IMR-90 (cell line): ENCODE results near the gene ZKSCAN1. TPM values are rescaled to one million over a fixed set of nuclear protein-coding genes. Genes with fewer than 3 reads are reported as not detected.

Experiments used
- ATAC-seq: fragments of 200-7000 bp; cut with Tn5 transposase; 2 replicates; pipeline ENCODE4 v1.9.1; 2020; ENCODE audit warnings: low read depth, mild to moderate bottlenecking, moderate library complexity
- BruUV-seq: library from RNA; stranded (reverse); fragments of 400-500 nt; replicated peaks from 2 replicates; lab custom pipeline; 2021; lab: Mats Ljungman, UMichigan
- CTCF ChIA-PET: fragments of 300-600 bp; formaldehyde crosslinking; extraction: SDS; loops from one replicate; lab custom pipeline; 2021; ENCODE audit warnings: antibody characterized with exemption; lab: Yijun Ruan, JAX
- POLR2A ChIA-PET: fragments of 300-600 bp; sonication (Branson Sonifier 250); formaldehyde crosslinking; loops from one replicate; lab custom pipeline; 2022; ENCODE audit warnings: antibody characterized with exemption; ENCODE audit not compliant: unreplicated experiment; lab: Charles Lee
- DNase-seq: peaks from one replicate; pipeline ENCODE4 v3.0.0; 2013
- H2AFZ ChIP-seq: replicated peaks from 2 replicates; pipeline ENCODE3; 2013; ENCODE audit warnings: low read length, mild to moderate bottlenecking; ENCODE audit not compliant: poor library complexity
- H2AK5ac ChIP-seq: 2 replicates; pipeline ENCODE4 v1.6.1; 2013; ENCODE audit warnings: low read depth, low read length, inconsistent platforms
- H2AK9ac ChIP-seq: replicated peaks from 2 replicates; pipeline ENCODE3; 2013; ENCODE audit warnings: mild to moderate bottlenecking, low read depth, low read length, moderate library complexity; ENCODE audit not compliant: poor library complexity
- H2BK120ac ChIP-seq: 2 replicates; pipeline ENCODE4 v1.6.1; 2013; ENCODE audit warnings: low read depth, low read length, inconsistent platforms
- H2BK15ac ChIP-seq: 3 replicates; pipeline ENCODE4 v1.6.1; 2013; ENCODE audit warnings: low read depth, low read length, inconsistent platforms
- H2BK20ac ChIP-seq: 2 replicates; pipeline ENCODE4 v1.6.1; 2013; ENCODE audit warnings: low read depth, mild to moderate bottlenecking, inconsistent platforms, low read length, moderate library complexity
- H2BK5ac ChIP-seq: 2 replicates; pipeline ENCODE4 v1.6.1; 2013; ENCODE audit warnings: mild to moderate bottlenecking, low read depth, low read length, inconsistent platforms; ENCODE audit not compliant: poor library complexity, severe bottlenecking
- H3K14ac ChIP-seq: replicated peaks from 2 replicates; pipeline ENCODE4 v1.6.1; 2013; ENCODE audit warnings: low read depth, low read length, inconsistent platforms
- H3K18ac ChIP-seq: 2 replicates; pipeline ENCODE4 v1.6.1; 2013; ENCODE audit warnings: low read depth, low read length, control low read depth
- H3K23ac ChIP-seq: 2 replicates; pipeline ENCODE4 v1.6.1; 2013; ENCODE audit warnings: low read depth, low read length, inconsistent platforms
- H3K27ac ChIP-seq: 2 replicates; pipeline ENCODE4 v1.5.1; 2013; ENCODE audit warnings: mild to moderate bottlenecking, control low read depth, low read length; ENCODE audit not compliant: insufficient read depth
- H3K27me3 ChIP-seq: 2 replicates; pipeline ENCODE4 v1.6.1; 2013; ENCODE audit warnings: low read length; ENCODE audit not compliant: control insufficient read depth, insufficient read depth
- H3K36me3 ChIP-seq: 2 replicates; pipeline ENCODE4 v1.6.1; 2013; ENCODE audit warnings: low read length, mixed read lengths; ENCODE audit not compliant: control insufficient read depth, insufficient read depth
- H3K4ac ChIP-seq: 2 replicates; pipeline ENCODE4 v1.6.1; 2013; ENCODE audit warnings: low read depth, low read length, inconsistent platforms
- H3K4me1 ChIP-seq: 2 replicates; pipeline ENCODE4 v1.6.1; 2013; ENCODE audit warnings: low read length, mixed read lengths; ENCODE audit not compliant: control insufficient read depth, insufficient read depth
- H3K4me2 ChIP-seq: 2 replicates; pipeline ENCODE4 v1.6.1; 2013; ENCODE audit warnings: low read depth, mild to moderate bottlenecking, control low read depth, low read length, moderate library complexity
- H3K4me3 ChIP-seq: 2 replicates; pipeline ENCODE4 v1.5.1; 2013; ENCODE audit warnings: low read depth, mild to moderate bottlenecking, control low read depth, low read length, moderate library complexity; ENCODE audit not compliant: insufficient read depth
- H3K56ac ChIP-seq: 2 replicates; pipeline ENCODE4 v1.6.1; 2013; ENCODE audit warnings: low read length, inconsistent platforms; ENCODE audit not compliant: insufficient read depth; ENCODE audit errors: extremely low read depth
- H3K79me1 ChIP-seq, 2 experiments: 2 replicates each; pipeline ENCODE4 v1.6.1; 2013; ENCODE audit warnings: low read length in 2 of 2, inconsistent platforms in 1 of 2, low read depth in 1 of 2
- H3K9ac ChIP-seq: 2 replicates; pipeline ENCODE4 v1.6.1; 2013; ENCODE audit warnings: low read depth, low read length, control low read depth
- H3K9me1 ChIP-seq: 2 replicates; pipeline ENCODE4 v1.6.1; 2013; ENCODE audit warnings: low read length, inconsistent platforms; ENCODE audit not compliant: insufficient read depth
- H3K9me3 ChIP-seq: 2 replicates; pipeline ENCODE4 v1.6.1; 2013; ENCODE audit warnings: low read length; ENCODE audit not compliant: control insufficient read depth, insufficient read depth
- H4K20me1 ChIP-seq: 2 replicates; pipeline ENCODE4 v1.6.1; 2013; ENCODE audit warnings: low read length, inconsistent platforms; ENCODE audit not compliant: insufficient read depth
- H4K5ac ChIP-seq: 2 replicates; pipeline ENCODE4 v1.6.1; 2013; ENCODE audit warnings: mild to moderate bottlenecking, low read depth, low read length, control low read depth
- H4K8ac ChIP-seq, 2 experiments: 2 replicates each; pipeline ENCODE4 v1.6.1; 2013; ENCODE audit warnings: low read depth in 2 of 2, low read length in 2 of 2, control low read depth in 1 of 2, inconsistent platforms in 1 of 2
- H4K91ac ChIP-seq: 2 replicates; pipeline ENCODE4 v1.6.1; 2013; ENCODE audit warnings: low read depth, low read length, inconsistent platforms; ENCODE audit not compliant: insufficient read depth
- BHLHE40 ChIP-seq: fragments of 150-350 bp; IDR thresholded peaks from 2 replicates; pipeline ENCODE4 v1.6.1; 2016; ENCODE audit warnings: mild to moderate bottlenecking, low read depth, low read length
- CEBPB ChIP-seq: IDR thresholded peaks from 2 replicates; pipeline ENCODE4 v1.6.1; 2012; ENCODE audit warnings: low read depth, low read length, improper control_type of control experiment
- MXI1 ChIP-seq: IDR thresholded peaks from 2 replicates; pipeline ENCODE4 v1.6.1; 2012; ENCODE audit warnings: low read depth, mild to moderate bottlenecking, low read length, moderate library complexity, borderline replicate concordance
- RAD21 ChIP-seq: IDR thresholded peaks from 2 replicates; pipeline ENCODE4 v1.6.1; 2012; ENCODE audit warnings: low read length, improper control_type of control experiment
- RFX5 ChIP-seq: IDR thresholded peaks from 2 replicates; pipeline ENCODE4 v1.8.0; 2012; ENCODE audit warnings: low read depth, mild to moderate bottlenecking, low read length, moderate library complexity
- WGBS, 2 experiments: methylation state at CpG; one replicate each; pipeline versions ENCODE4 v1.1.5 to v1.1.7; 2013; ENCODE audit warnings: missing lambda C conversion rate in 2 of 2; ENCODE audit not compliant: insufficient read length in 1 of 2; ENCODE audit errors: extremely low coverage in 2 of 2; 5-methylcytosine and 5-hydroxymethylcytosine counted together
- dilution Hi-C: fragments of 300-500 bp; cut with HindIII; formaldehyde crosslinking; loops from one replicate; pipeline ENCODE4 v1.14.3; 2018; ENCODE audit warnings: low sequenced_read_pairs; ENCODE audit not compliant: unreplicated experiment
- in situ Hi-C: fragments of 300-500 bp; cut with MboI; formaldehyde crosslinking; loops from 3 replicates; pipeline ENCODE4 v1.14.3; 2019; ENCODE audit warnings: low sequenced_read_pairs, inconsistent platforms, mixed read lengths
- intact Hi-C: fragments of 100-400 bp; cut with micrococcal nuclease; formaldehyde crosslinking; loops from 2 replicates; pipeline ENCODE4 v1.10.0; 2022
- polyA plus RNA-seq, 3 experiments: library from polyadenylated mRNA; depleted of rRNA; stranded (reverse); fragments of >200 nt; gene quantifications; 2 replicates each; pipeline ENCODE4 v1.2.3, GENCODE V29; 2012; ENCODE audit warnings: low replicate concordance in 1 of 3
- total RNA-seq: library from RNA; depleted of rRNA; stranded (reverse); fragments of >200 nt; gene quantifications from 2 replicates; pipeline ENCODE4 v1.2.3, GENCODE V29; 2012
- TF ChIP-seq, protein P1 (sequence below): fragments of 150-350 bp; IDR thresholded peaks from 2 replicates; pipeline ENCODE4 v1.6.1; 2016; ENCODE audit warnings: low read depth, mild to moderate bottlenecking, low read length, moderate library complexity, borderline replicate concordance

ZKSCAN1 gene
- total and polyA plus RNA-seq, 2 of the 4 experiments (the other 2 are of a cell fraction) = 13.7 to 40.7 TPM

DNA sequence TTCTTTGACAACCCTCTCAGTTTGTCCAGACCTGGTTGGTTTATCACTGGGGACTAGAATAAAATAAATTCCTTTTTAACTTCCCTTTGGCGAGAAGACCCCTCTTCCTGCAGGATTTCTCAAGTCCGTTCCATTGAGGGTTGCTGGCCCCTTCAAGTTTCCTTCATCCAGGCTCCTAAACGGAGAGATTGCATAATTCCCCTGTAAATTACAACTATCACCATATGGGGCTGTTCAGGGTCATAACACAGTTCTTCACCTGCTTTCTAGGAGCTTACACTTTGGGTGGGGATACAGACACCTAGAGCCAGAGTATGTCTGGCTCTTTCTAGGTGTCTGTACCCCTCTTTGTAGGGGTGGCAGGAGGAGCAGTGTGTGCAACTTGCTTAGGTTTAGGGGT, 70.1 kb downstream of the ZKSCAN1 start:
- peak overlapping the region; percentile 94 for H2BK20ac ChIP-seq
- no peaks in the 10 kb centered on the region for H3K27me3 ChIP-seq
- H4K8ac ChIP-seq = peak overlapping the region in 1 of 2 experiments; percentile 68; a peak in 3 of 4 replicates
- H3K4me1 ChIP-seq = peaks cover 21% of the 10 kb centered on the region
- peak overlapping the region; percentile 86 for H2AK5ac ChIP-seq
- no peak overlapping the region for H3K56ac ChIP-seq
- H3K14ac ChIP-seq = peak overlapping the region; percentile 78
- peak overlapping the region; percentile 40 for H2BK5ac ChIP-seq
- dilution Hi-C loops = no loop called here
- H3K9me3 ChIP-seq = no peaks in the 10 kb centered on the region
- TF ChIP-seq RFX5 (no peak), RAD21 (no peak), CEBPB (peak; percentile 33; the same call in 1 of the 2 replicates), MXI1 (no peak), BHLHE40 (no peak)
- TF ChIP-seq, protein P1, sequence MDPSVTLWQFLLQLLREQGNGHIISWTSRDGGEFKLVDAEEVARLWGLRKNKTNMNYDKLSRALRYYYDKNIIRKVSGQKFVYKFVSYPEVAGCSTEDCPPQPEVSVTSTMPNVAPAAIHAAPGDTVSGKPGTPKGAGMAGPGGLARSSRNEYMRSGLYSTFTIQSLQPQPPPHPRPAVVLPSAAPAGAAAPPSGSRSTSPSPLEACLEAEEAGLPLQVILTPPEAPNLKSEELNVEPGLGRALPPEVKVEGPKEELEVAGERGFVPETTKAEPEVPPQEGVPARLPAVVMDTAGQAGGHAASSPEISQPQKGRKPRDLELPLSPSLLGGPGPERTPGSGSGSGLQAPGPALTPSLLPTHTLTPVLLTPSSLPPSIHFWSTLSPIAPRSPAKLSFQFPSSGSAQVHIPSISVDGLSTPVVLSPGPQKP = no peak
- H4K20me1 ChIP-seq = 0 out of 2 replicates have a peak, but pooled peaks cover 2% of the 10 kb centered on the region
- POLR2A ChIA-PET = no interaction called here
- H3K4ac ChIP-seq = peak overlapping the region; percentile 98
- H2AK9ac ChIP-seq = peak overlapping the region; percentile 60
- H3K9ac ChIP-seq = no peak overlapping the region
- no CpG with 5 or more reads among the region's 3 CpGs for WGBS, 2 experiments
- DNase-seq (no peak), ATAC-seq (no peak)
- peaks cover 6 to 34% of the 10 kb centered on the region in 2 experiments; a peak in 3 of 4 replicates for H3K79me1 ChIP-seq
- H3K4me3 ChIP-seq = no peak overlapping the region
- H2BK15ac ChIP-seq = peak overlapping the region; percentile 85; the same call in 2 of the 3 replicates
- CTCF ChIA-PET = no interaction called here
- H3K36me3 ChIP-seq = peaks cover 3% of the 10 kb centered on the region
- H2BK120ac ChIP-seq = peak overlapping the region; percentile 95
- peak overlapping the region; percentile 13 for H3K27ac ChIP-seq
- intact Hi-C loops = no loop called here
- no peak overlapping the region for H3K18ac ChIP-seq
- in situ Hi-C loops = no loop called here
- H2AFZ ChIP-seq = peak overlapping the region; percentile 62
- peak overlapping the region; percentile 77 for H4K91ac ChIP-seq
- no peak overlapping the region for H3K23ac ChIP-seq
- H3K4me2 ChIP-seq = no peak overlapping the region
- no peak overlapping the region for H4K5ac ChIP-seq
- BruUV-seq = no TSS peak
- H3K9me1 ChIP-seq = peaks cover 11% of the 10 kb centered on the region
